Smooth muscle cell (in vitro differentiated cells): ENCODE data around the gene MOG. TPM values are rescaled to one million over a fixed set of nuclear protein-coding genes. Genes with fewer than 3 reads are reported as not detected.

Experiments used
- DNase-seq: peaks from one replicate; lab custom pipeline; 2025; ENCODE audit not compliant: unreplicated experiment; lab: John Stamatoyannopoulos, UW
- H2AFZ ChIP-seq: fragments of 200-600 bp; sonication (generic); 2 replicates; pipeline ENCODE4 v1.6.0; 2016; ENCODE audit warnings: antibody characterized with exemption, low read depth, mild to moderate bottlenecking
- H3F3A ChIP-seq: fragments of 200-600 bp; sonication (generic); 2 replicates; pipeline ENCODE4 v1.6.0; 2017; ENCODE audit warnings: antibody characterized with exemption, low read depth
- H3K27ac ChIP-seq: fragments of 200-600 bp; sonication (generic); 2 replicates; pipeline ENCODE4 v1.5.1; 2016; ENCODE audit warnings: low read depth, mild to moderate bottlenecking
- H3K27me3 ChIP-seq: fragments of 200-600 bp; sonication (generic); 2 replicates; pipeline ENCODE4 v1.6.1; 2016; ENCODE audit warnings: low read depth, mild to moderate bottlenecking
- H3K36me3 ChIP-seq: fragments of 200-600 bp; sonication (generic); 2 replicates; pipeline ENCODE4 v1.5.1; 2016; ENCODE audit warnings: low read depth
- H3K4me1 ChIP-seq: fragments of 200-600 bp; sonication (generic); 2 replicates; pipeline ENCODE4 v1.5.1; 2016; ENCODE audit warnings: low read depth
- H3K4me2 ChIP-seq: fragments of 200-600 bp; sonication (generic); 2 replicates; pipeline ENCODE4 v1.6.0; 2016; ENCODE audit warnings: mild to moderate bottlenecking
- H3K4me3 ChIP-seq: fragments of 200-600 bp; sonication (generic); 2 replicates; pipeline ENCODE4 v1.5.1; 2016; ENCODE audit warnings: mild to moderate bottlenecking
- H3K79me2 ChIP-seq: fragments of 200-600 bp; sonication (generic); 2 replicates; pipeline ENCODE4 v1.6.0; 2016; ENCODE audit warnings: low read depth, mild to moderate bottlenecking
- H3K9ac ChIP-seq: fragments of 200-600 bp; sonication (generic); 2 replicates; pipeline ENCODE4 v1.6.0; 2016; ENCODE audit warnings: low read depth
- H3K9me3 ChIP-seq: fragments of 200-600 bp; sonication (generic); replicated peaks from 2 replicates; pipeline ENCODE4 v1.5.1; 2016; ENCODE audit warnings: low read depth
- H4K20me1 ChIP-seq: fragments of 200-600 bp; sonication (generic); 2 replicates; pipeline ENCODE4 v1.6.0; 2016; ENCODE audit warnings: low read depth
- CTCF ChIP-seq: fragments of 200-600 bp; sonication (generic); IDR thresholded peaks from 2 replicates; pipeline ENCODE4 v1.5.1; 2017; ENCODE audit warnings: borderline replicate concordance, mild to moderate bottlenecking, antibody characterized with exemption; ENCODE audit not compliant: insufficient read depth, poor library complexity, severe bottlenecking
- WGBS: methylation state at CpG from one replicate; pipeline ENCODE4 v1.1.7; 2016; ENCODE audit warnings: low lambda C conversion rate; 5-methylcytosine and 5-hydroxymethylcytosine counted together
- polyA plus RNA-seq: library from polyadenylated mRNA; unstranded; fragments of >200 nt; fragmentation: Nextera tagmentation; extraction: Ambion mirVana; gene quantifications from 2 replicates; pipeline ENCODE4 v1.2.1, GENCODE V29; 2016
- total RNA-seq: library from RNA; depleted of rRNA; stranded (reverse); fragments of >200 nt; gene quantifications from 2 replicates; pipeline ENCODE4 v1.2.3, GENCODE V29; 2014

MOG gene
- total and polyA plus RNA-seq, 2 experiments from 2014 or later = not detected

- H2AFZ ChIP-seq = no peak overlapping the region
- WGBS = 52% methylated on average over 6 of the region's 8 CpGs
- no peak overlapping the region for H3K4me2 ChIP-seq
- peaks cover 4% of the 10 kb centered on the region for H3K27me3 ChIP-seq
- no peak overlapping the region for H3K4me3 ChIP-seq
- no peak overlapping the region for H3K27ac ChIP-seq
- TF ChIP-seq CTCF = peak; percentile 63
- H3K9me3 ChIP-seq = no peaks in the 10 kb centered on the region
- no peak overlapping the region for H3K9ac ChIP-seq
- no peak for DNase-seq
- peaks cover 5% of the 10 kb centered on the region for H3K4me1 ChIP-seq
- H3F3A ChIP-seq = no peaks in the 10 kb centered on the region
- no peaks in the 10 kb centered on the region for H4K20me1 ChIP-seq
- H3K79me2 ChIP-seq = no peaks in the 10 kb centered on the region
- no peaks in the 10 kb centered on the region for H3K36me3 ChIP-seq
Observed at GRCh38 chr6:29651413-29652197, 5.3 kb upstream of the MOG start.

- no peaks in the 10 kb centered on the region for H3F3A ChIP-seq
- H3K36me3 ChIP-seq = no peaks in the 10 kb centered on the region
- no peak for TF ChIP-seq CTCF
- H3K4me3 ChIP-seq = no peak overlapping the region
- peaks cover 7% of the 10 kb centered on the region for H3K27me3 ChIP-seq
- no peak overlapping the region for H3K27ac ChIP-seq
- H3K9me3 ChIP-seq = no peaks in the 10 kb centered on the region
- H3K4me2 ChIP-seq = no peak overlapping the region
- no peak overlapping the region for H3K9ac ChIP-seq
- H2AFZ ChIP-seq = no peak overlapping the region
- 87% methylated on average over 10 of the region's 10 CpGs for WGBS
- no peaks in the 10 kb centered on the region for H3K79me2 ChIP-seq
- H4K20me1 ChIP-seq = no peaks in the 10 kb centered on the region
- peaks cover 5% of the 10 kb centered on the region for H3K4me1 ChIP-seq
- no peak for DNase-seq
Observed at GRCh38 chr6:29652198-29652584, 4.7 kb upstream of the MOG start.

- Histone ChIP-seq H3K27ac (no peak overlapping the region), H3F3A (no peaks in the 10 kb centered on the region), H3K27me3 (peaks cover 7% of the 10 kb centered on the region), H3K4me3 (no peak overlapping the region), H3K9me3 (no peaks in the 10 kb centered on the region), H3K36me3 (no peaks in the 10 kb centered on the region), H4K20me1 (no peaks in the 10 kb centered on the region), H3K4me1 (peaks cover 5% of the 10 kb centered on the region), H2AFZ (no peak overlapping the region), H3K9ac (no peak overlapping the region), H3K4me2 (no peak overlapping the region), H3K79me2 (no peaks in the 10 kb centered on the region)
- peak; percentile 76 for TF ChIP-seq CTCF
- WGBS = 16% methylated on average over 8 of the region's 8 CpGs
- DNase-seq = no peak
Observed at GRCh38 chr6:29653452-29654038, 3.3 kb upstream of the MOG start.
